ENCODE data around the gene HEG1. TPM values are rescaled to one million over a fixed set of nuclear protein-coding genes. Genes with fewer than 3 reads are reported as not detected.

HEG1 gene
- total and polyA plus RNA-seq, 2 donors (not counting 3 experiments of a cell fraction or from before 2014, with no cell fraction given): 50.1 to 106 TPM

GRCh38 chr3:124919756-124920155 is 136.0 kb downstream of the HEG1 start:
- H3K9me1 ChIP-seq (replicated peaks; ENCODE audit: control insufficient read depth, extremely low read depth, insufficient read depth, low read length): no peaks in the 10 kb centered on the region
- intact Hi-C loops (cut with micrococcal nuclease): no loop called here
- H3K9ac ChIP-seq (replicated peaks; ENCODE audit: extremely low read depth, insufficient read depth, low read length): no peak overlapping the region
- FAIRE-seq: no peak
- H3K9me3 ChIP-seq (replicated peaks; ENCODE audit: control insufficient read depth, insufficient read depth, low read length): no peaks in the 10 kb centered on the region
- H3K36me3 ChIP-seq (ENCODE audit: control insufficient read depth in 2 of 2, extremely low read depth in 1 of 2, insufficient read depth in 2 of 2, low read length in 2 of 2): no peaks in the 10 kb centered on the region
- no peak overlapping the region for H2AFZ ChIP-seq (ENCODE audit: low read depth, low read length)
- no peaks in the 10 kb centered on the region for H3K4me1 ChIP-seq (ENCODE audit: control insufficient read depth, extremely low read depth, insufficient read depth, low read length)
- no TSS peak for BruUV-seq (replicated peaks)
- CTCF ChIA-PET: interaction anchor here (1.0 to 1.5 kb wide), 2 partner anchors 133 to 159 kb away, joined by 3 to 4 read pairs; no protein-coding TSS in a partner anchor
- no peak overlapping the region for H3K4me2 ChIP-seq (ENCODE audit: insufficient read depth, low read length)
- no peaks in the 10 kb centered on the region for H4K20me1 ChIP-seq (replicated peaks; ENCODE audit: control insufficient read depth, extremely low read depth, insufficient read depth, low read length)
- peaks cover 7 to 14% of the 10 kb centered on the region in 2 experiments for H3K27me3 ChIP-seq (ENCODE audit: control insufficient read depth in 2 of 2, insufficient read depth in 2 of 2, low read length in 2 of 2)
- no peak for DNase-seq (ENCODE audit: low read depth, low spot score)
- dilution Hi-C loops (cut with MboI; ENCODE audit: extremely low pct_ligation_motif_present, low sequenced_read_pairs): no loop called here
- H3K79me2 ChIP-seq (ENCODE audit: control insufficient read depth, insufficient read depth, low read length): no peaks in the 10 kb centered on the region
- no peak for TF ChIP-seq POLR2AphosphoS5 (IDR thresholded peaks at IDR 0.05; ENCODE audit: insufficient read depth, low read depth, low read length)
- TF ChIP-seq GATA2 (IDR thresholded peaks at IDR 0.05; ENCODE audit: insufficient read depth, insufficient read length, low read depth, low read length): no peak
- TF ChIP-seq FOS (IDR thresholded peaks at IDR 0.05; ENCODE audit: borderline replicate concordance, insufficient read depth, low read length): no peak
- no peak for TF ChIP-seq CTCF (IDR thresholded peaks at IDR 0.05; ENCODE audit: extremely low read depth in 1 of 2, insufficient read depth in 1 of 2, low read depth in 1 of 2, low read length in 2 of 2)
- TF ChIP-seq POLR2A (IDR thresholded peaks at IDR 0.05; ENCODE audit: low read depth, low read length): no peak
- no peak for TF ChIP-seq MAX (IDR thresholded peaks at IDR 0.05; ENCODE audit: insufficient read depth, insufficient read length)
- TF ChIP-seq EZH2 (IDR thresholded peaks at IDR 0.05; ENCODE audit: borderline replicate concordance, low read depth, low read length, severe bottlenecking): no peak
- TF ChIP-seq MYC (IDR thresholded peaks at IDR 0.05; ENCODE audit: low read depth, low read length): no peak
- TF ChIP-seq JUN (IDR thresholded peaks at IDR 0.05; ENCODE audit: borderline replicate concordance, insufficient read depth, insufficient read length, low read depth): no peak
- no peak overlapping the region for H3K27ac ChIP-seq (ENCODE audit: insufficient read depth, low read depth, low read length)
- POLR2A ChIA-PET: no interaction called here
- no peak overlapping the region for H3K4me3 ChIP-seq (replicated peaks in 1 of 3; ENCODE audit: insufficient read depth in 1 of 3, low read depth in 1 of 3, low read length in 3 of 3)
